GM12865 (cell line): ENCODE results near the gene NOS1.

Experiments
- DNase-seq: peaks from one replicate; pipeline ENCODE4 v3.0.0; 2010; ENCODE audit warnings: low read depth
- H3K4me3 ChIP-seq: 2 replicates; pipeline ENCODE4 v1.5.1; 2011; ENCODE audit warnings: mild to moderate bottlenecking, low read depth, low read length, control low read depth
- TF ChIP-seq, protein P1 (sequence below): IDR thresholded peaks from 2 replicates; pipeline ENCODE4 v1.5.1; 2011; ENCODE audit warnings: low read length, control low read depth, low read depth, inconsistent platforms; ENCODE audit not compliant: insufficient read depth; ENCODE audit errors: missing control alignments

Gene NOS1

DNA sequence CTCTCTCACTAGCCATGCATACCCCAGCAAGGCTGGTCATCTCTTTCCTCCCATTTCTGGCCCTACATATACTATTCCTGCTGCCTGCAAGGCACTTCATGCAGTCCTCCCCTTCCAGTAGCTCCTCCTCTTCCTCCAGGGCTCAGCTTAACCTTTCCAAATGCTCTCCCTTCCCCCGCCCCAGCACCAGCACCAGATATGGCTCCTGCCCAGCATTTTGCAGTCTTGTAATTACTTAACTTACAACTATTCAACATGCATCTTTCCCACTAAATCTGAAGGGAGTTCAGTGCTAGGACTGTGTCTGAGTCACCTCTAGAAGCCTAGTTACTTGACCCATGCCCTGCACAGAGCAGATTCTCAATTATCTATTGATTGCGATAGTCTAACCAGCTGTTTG lies 169.4 kb downstream of the NOS1 start:
- no peak for DNase-seq
- TF ChIP-seq, protein P1, sequence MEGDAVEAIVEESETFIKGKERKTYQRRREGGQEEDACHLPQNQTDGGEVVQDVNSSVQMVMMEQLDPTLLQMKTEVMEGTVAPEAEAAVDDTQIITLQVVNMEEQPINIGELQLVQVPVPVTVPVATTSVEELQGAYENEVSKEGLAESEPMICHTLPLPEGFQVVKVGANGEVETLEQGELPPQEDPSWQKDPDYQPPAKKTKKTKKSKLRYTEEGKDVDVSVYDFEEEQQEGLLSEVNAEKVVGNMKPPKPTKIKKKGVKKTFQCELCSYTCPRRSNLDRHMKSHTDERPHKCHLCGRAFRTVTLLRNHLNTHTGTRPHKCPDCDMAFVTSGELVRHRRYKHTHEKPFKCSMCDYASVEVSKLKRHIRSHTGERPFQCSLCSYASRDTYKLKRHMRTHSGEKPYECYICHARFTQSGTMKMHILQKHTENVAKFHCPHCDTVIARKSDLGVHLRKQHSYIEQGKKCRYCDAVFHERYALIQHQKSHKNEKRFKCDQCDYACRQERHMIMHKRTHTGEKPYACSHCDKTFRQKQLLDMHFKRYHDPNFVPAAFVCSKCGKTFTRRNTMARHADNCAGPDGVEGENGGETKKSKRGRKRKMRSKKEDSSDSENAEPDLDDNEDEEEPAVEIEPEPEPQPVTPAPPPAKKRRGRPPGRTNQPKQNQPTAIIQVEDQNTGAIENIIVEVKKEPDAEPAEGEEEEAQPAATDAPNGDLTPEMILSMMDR, result no peak
- H3K4me3 ChIP-seq, result no peak overlapping the region

DNA sequence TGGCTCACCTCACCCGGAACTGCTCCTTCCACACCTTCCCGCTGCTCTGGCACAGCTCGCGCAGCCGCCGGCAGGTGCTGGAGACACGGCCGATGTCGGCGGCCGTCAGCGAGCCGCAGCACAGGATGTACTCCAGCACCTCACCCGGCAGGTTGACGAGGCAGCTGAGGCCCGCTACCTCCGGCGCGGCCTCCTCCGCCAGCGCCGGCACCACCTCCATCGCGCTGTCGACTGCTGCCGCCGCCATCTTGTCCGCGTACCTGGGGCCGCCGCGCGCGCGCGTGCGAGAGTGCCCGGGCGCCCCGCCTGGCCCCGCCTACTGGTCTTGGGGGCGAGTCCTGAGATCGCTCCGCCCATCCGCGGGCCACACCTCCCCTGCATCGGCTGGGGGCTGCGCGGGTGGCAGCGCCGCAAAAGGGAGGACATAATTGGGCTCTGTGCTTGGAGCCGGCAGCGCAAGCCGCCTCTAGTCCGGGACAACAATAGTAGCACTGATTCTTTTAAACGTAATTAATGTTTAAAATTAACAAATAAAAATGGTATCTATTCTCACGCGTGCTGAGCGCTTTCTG lies 171.1 kb downstream of the NOS1 start, which contains the start of gene FBXO21:
FBXO21 (minus strand) TSS at position 261 of the 572 bp plus-strand sequence; CDS start at position 247, 14 bp downstream.
- peak within 1 kb of the TSS; percentile 96 for H3K4me3 ChIP-seq
- DNase-seq, result peak; percentile 91
- TF ChIP-seq, protein P1, result no peak

DNA sequence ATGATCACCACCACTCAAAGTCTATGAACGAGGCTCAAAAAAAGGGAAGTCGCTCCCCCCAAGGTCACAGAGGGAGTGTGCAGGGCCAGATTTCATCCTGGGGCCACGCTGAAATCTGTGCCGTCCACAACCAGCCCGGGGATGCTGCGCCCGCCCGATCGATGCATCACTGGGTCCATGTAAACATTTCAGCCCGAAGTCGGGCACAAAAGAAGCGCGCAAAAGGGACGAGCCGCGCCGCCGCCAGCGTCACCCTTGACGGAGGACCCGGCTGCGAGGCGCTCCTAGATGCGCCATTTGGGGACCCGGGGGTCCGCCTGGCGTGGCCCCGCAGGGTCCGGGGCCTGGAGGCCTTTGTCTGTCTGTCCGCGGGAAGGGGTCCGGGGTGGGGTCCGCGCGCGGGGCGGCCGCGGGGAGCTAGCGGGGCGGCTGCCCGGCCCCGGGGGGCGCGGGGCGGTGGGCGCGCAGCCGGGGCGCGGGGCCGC lies 171.7 kb downstream of the NOS1 start:
- TF ChIP-seq, protein P1, result no peak
- peak overlapping the region; percentile 96 for H3K4me3 ChIP-seq
- DNase-seq, result peak; percentile 50

DNA sequence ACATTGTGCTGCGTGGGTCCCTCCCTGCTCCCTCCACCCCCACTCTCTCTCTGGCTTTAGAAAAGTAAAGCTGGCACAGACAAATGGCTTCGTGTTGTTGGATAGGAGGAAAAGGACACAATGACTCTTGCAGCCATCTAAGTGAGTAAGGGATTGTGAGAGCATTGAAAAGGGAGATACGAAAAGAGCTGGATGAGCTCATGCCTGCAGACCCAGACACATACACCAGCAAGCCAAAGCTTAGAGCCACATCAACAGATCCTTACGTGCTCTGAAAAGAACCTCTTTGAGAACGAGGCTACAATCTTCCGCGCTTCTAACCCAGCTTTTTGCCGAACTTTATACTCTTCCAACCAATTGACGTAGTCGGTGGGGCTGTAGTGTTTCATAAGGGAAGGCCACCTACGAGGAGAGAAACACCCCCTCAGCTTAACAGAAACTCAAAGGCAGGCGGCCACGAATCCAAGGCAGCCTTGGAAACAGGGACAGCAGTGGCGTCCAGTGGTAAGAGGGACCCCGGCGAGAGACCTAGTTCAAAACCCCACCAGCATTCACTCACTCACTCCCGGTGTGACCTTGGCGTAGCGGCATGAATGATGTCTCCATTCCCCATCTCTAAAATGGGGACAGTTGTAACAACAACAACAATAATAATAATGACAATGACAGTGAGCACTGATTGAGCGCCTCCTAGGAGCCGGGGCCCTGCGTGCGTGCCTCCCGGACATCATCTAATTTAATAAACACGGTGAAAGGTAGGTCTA lies 172.3 kb downstream of the NOS1 start:
- H3K4me3 ChIP-seq, result peak overlapping the region; percentile 96
- DNase-seq, result no peak
- TF ChIP-seq, protein P1, result no peak

DNA sequence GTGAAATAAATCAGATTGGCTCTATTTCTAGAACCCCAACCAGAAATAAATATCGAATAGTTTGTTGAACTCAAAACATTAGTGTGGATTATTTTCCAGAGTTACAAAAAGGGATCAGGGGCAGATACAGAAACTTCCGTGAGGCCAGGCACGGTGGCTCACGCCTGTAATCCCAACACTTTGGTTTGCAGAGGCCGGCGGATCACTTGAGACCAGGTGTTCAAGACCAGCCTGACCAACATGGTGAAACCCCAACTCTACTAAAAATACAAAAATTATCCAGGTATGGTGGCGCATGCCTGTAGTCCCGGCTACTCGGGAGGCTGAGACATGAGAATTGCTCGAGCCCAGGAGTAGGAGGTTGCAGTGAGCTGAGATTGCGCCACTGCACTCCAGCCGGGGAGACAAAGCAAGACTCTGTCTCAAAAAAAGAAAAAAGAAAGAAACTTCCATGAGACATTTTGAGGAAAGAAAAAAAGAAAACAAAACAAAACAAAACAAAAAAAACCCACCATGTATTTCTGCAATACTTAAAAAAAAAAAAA lies 173.2 kb downstream of the NOS1 start:
- TF ChIP-seq, protein P1, result no peak
- no peak overlapping the region for H3K4me3 ChIP-seq
- no peak for DNase-seq

DNA sequence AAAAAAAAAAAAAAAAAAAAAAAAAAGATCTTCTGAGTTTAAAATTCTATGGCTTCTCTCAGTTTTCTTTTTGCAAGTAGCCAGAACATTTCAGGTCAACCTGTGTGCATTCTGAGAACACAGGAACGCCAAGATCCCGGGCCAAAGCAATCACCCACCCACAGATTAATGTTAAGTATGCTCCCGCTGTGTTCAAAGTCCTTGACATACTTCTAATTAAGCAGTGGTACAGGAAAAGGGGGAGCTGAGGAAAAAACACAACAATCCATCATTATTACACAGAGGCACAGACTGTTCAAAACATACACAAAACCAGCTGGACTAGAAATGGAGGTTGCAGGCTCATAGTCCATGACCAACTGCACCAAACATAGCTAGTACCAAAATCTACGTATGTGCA lies 174.0 kb downstream of the NOS1 start:
- DNase-seq, result no peak
- TF ChIP-seq, protein P1, result no peak

More for the DNA sequence above, 174.0 kb downstream of the NOS1 start:
- no peak overlapping the region for H3K4me3 ChIP-seq
